Activated CD8-positive, alpha-beta memory T cell treated with anti-CD3 and anti-CD28 coated beads for 1 hour (primary cell): ENCODE measurements around the gene KCTD12.

Experiments used
- DNase-seq, 2 donors: peaks; one replicate each; pipeline ENCODE4 v3.0.0-alpha.2; 2020; ENCODE audit warnings: low read depth in 1 of 2; ENCODE audit errors: extremely low read depth in 1 of 2

Gene KCTD12

GRCh38 chr13:76888421-76888820, 2.2 kb upstream of the KCTD12 start:
- no peak for DNase-seq

- DNase-seq = no peak
These were observed 915 bp upstream of the KCTD12 start for GRCh38 chr13:76887076-76887563.

GRCh38 chr13:76886005-76886291, 257 bp downstream of the KCTD12 start:
- no peak for DNase-seq

- peak; percentile 8 to 15 for DNase-seq
These were observed 801 bp downstream of the KCTD12 start for GRCh38 chr13:76885203-76886004.

- DNase-seq = no peak
These were observed 1.4 kb downstream of the KCTD12 start for GRCh38 chr13:76884907-76885202.

- DNase-seq = no peak
These were observed 1.9 kb downstream of the KCTD12 start for GRCh38 chr13:76884186-76884906.

- DNase-seq = no peak
These were observed 3.0 kb downstream of the KCTD12 start for GRCh38 chr13:76883236-76883635.

- no peak for DNase-seq
These were observed 3.8 kb downstream of the KCTD12 start for GRCh38 chr13:76882431-76882830.

GRCh38 chr13:76879883-76880270, 6.3 kb downstream of the KCTD12 start:
- no peak for DNase-seq

- DNase-seq = peak; percentile 36 to 38
These were observed 6.9 kb downstream of the KCTD12 start for GRCh38 chr13:76879203-76879882.

- DNase-seq = no peak
These were observed 8.2 kb downstream of the KCTD12 start for GRCh38 chr13:76878043-76878442.

- DNase-seq = no peak
These were observed 10.9 kb downstream of the KCTD12 start for GRCh38 chr13:76875271-76875815.

GRCh38 chr13:76874479-76874878, 11.7 kb downstream of the KCTD12 start:
- no peak for DNase-seq

GRCh38 chr13:76873445-76873844, 12.8 kb downstream of the KCTD12 start:
- no peak for DNase-seq

GRCh38 chr13:76872675-76873074, 13.5 kb downstream of the KCTD12 start:
- DNase-seq = no peak

GRCh38 chr13:76871432-76871831, 14.8 kb downstream of the KCTD12 start:
- DNase-seq = no peak

GRCh38 chr13:76868371-76868770, 17.8 kb downstream of the KCTD12 start:
- no peak for DNase-seq

GRCh38 chr13:76865996-76866503, 20.2 kb downstream of the KCTD12 start:
- no peak for DNase-seq

- no peak for DNase-seq
These were observed 21.1 kb downstream of the KCTD12 start for GRCh38 chr13:76865109-76865508.

GRCh38 chr13:76864259-76864658, 21.9 kb downstream of the KCTD12 start:
- DNase-seq = no peak

GRCh38 chr13:76863022-76863421, 23.2 kb downstream of the KCTD12 start:
- DNase-seq = no peak
